ENCODE measurements around the gene IMPDH1. TPM values are rescaled to one million over a fixed set of nuclear protein-coding genes. Genes with fewer than 3 reads are reported as not detected.

Gene IMPDH1
- total and polyA plus RNA-seq, 2 donors (not counting 3 experiments of a cell fraction or from before 2014, with no cell fraction given): 78.8 to 97.9 TPM

DNA sequence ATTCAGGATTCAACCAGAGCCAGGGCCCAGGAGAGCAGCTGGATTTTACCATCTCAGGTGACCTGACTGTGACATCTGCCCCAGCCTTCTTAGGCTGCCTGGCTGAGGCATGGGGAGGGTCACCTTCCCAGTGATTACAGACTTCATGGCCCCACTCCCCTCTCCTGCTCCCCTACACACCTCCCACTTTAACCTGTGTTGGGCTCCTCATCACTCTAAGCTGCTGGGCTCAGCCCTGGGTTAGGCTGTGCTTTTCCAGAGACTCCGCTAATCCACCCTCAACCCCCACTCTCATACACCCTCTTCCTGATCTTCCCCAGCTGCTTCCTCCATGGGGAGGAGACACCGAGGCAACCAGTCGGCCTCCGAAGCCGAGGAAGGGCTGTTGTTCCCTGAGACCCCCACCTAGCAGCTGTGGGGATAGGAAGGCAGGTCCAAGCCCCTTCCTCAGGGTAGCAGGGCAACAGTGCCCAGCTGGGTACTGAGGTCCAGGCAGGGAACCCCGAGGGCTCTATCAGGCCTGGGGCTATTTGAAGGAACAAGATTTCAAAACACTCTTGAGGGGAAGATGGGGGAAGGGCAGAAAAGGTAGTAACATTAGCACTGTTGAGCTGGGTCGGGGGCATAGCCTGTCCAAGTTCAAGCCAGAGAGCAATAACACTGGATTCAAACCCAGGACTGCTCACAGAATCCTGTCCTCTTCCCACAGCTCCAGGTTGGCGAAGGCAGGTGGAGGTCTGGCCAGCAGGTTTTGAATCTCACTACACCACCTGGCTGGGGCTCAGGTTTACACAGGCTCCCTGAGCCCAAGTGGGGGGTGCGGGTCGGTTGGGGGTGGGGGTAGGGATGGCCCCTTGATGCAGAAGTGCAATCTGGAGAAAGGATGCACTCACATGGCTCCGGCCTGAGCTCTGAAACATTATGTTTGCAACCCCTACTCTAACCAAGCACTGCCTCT lies 1.8 kb downstream of the IMPDH1 start:
- TF ChIP-seq, protein P1, sequence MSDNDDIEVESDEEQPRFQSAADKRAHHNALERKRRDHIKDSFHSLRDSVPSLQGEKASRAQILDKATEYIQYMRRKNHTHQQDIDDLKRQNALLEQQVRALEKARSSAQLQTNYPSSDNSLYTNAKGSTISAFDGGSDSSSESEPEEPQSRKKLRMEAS (IDR thresholded peaks at IDR 0.05; ENCODE audit: insufficient read depth, insufficient read length): no peak
- TF ChIP-seq POLR2AphosphoS5 (IDR thresholded peaks at IDR 0.05; ENCODE audit: insufficient read depth, low read depth, low read length): no peak
- no peak for TF ChIP-seq EZH2 (IDR thresholded peaks at IDR 0.05; ENCODE audit: borderline replicate concordance, low read depth, low read length, severe bottlenecking)
- TF ChIP-seq JUN (IDR thresholded peaks at IDR 0.05; ENCODE audit: borderline replicate concordance, insufficient read depth, insufficient read length, low read depth): no peak
- TF ChIP-seq, protein P2, sequence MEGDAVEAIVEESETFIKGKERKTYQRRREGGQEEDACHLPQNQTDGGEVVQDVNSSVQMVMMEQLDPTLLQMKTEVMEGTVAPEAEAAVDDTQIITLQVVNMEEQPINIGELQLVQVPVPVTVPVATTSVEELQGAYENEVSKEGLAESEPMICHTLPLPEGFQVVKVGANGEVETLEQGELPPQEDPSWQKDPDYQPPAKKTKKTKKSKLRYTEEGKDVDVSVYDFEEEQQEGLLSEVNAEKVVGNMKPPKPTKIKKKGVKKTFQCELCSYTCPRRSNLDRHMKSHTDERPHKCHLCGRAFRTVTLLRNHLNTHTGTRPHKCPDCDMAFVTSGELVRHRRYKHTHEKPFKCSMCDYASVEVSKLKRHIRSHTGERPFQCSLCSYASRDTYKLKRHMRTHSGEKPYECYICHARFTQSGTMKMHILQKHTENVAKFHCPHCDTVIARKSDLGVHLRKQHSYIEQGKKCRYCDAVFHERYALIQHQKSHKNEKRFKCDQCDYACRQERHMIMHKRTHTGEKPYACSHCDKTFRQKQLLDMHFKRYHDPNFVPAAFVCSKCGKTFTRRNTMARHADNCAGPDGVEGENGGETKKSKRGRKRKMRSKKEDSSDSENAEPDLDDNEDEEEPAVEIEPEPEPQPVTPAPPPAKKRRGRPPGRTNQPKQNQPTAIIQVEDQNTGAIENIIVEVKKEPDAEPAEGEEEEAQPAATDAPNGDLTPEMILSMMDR (IDR thresholded peaks at IDR 0.05; ENCODE audit: extremely low read depth in 1 of 2, insufficient read depth in 1 of 2, low read depth in 1 of 2, low read length in 2 of 2): no peak
- no peak for TF ChIP-seq POLR2A (IDR thresholded peaks at IDR 0.05; ENCODE audit: low read depth, low read length)
- no peak for TF ChIP-seq GATA2 (IDR thresholded peaks at IDR 0.05; ENCODE audit: insufficient read depth, insufficient read length, low read depth, low read length)
- no peak for TF ChIP-seq MYC (IDR thresholded peaks at IDR 0.05; ENCODE audit: low read depth, low read length)
- no peak for TF ChIP-seq FOS (IDR thresholded peaks at IDR 0.05; ENCODE audit: borderline replicate concordance, insufficient read depth, low read length)
- ChIA-PET CTCF (interaction anchor here (0.7 to 17.5 kb wide), 9 partner anchors 9 to 60 kb away, joined by 3 to 209 read pairs (median 6); no protein-coding TSS in a partner anchor), POLR2A (no interaction called here)
- H3K9ac ChIP-seq (replicated peaks; ENCODE audit: extremely low read depth, insufficient read depth, low read length): no peak overlapping the region
- DNase-seq (ENCODE audit: low read depth, low spot score) (peak; percentile 33), FAIRE-seq (no peak)
- no peaks in the 10 kb centered on the region for H3K9me1 ChIP-seq (replicated peaks; ENCODE audit: control insufficient read depth, extremely low read depth, insufficient read depth, low read length)
- dilution Hi-C loops (cut with MboI; ENCODE audit: extremely low pct_ligation_motif_present, low sequenced_read_pairs) (no loop called here), intact Hi-C loops (cut with micrococcal nuclease) (no loop called here)
- no peak overlapping the region for H3K27ac ChIP-seq (ENCODE audit: insufficient read depth, low read depth, low read length)
- no peak overlapping the region for H2AFZ ChIP-seq (ENCODE audit: low read depth, low read length)
- peaks cover 28% of the 10 kb centered on the region for H3K4me1 ChIP-seq (ENCODE audit: control insufficient read depth, extremely low read depth, insufficient read depth, low read length)
- H3K36me3 ChIP-seq (ENCODE audit: control insufficient read depth in 2 of 2, extremely low read depth in 1 of 2, insufficient read depth in 2 of 2, low read length in 2 of 2): no peaks in the 10 kb centered on the region
- H3K9me3 ChIP-seq (replicated peaks; ENCODE audit: control insufficient read depth, insufficient read depth, low read length): no peaks in the 10 kb centered on the region
- no peak overlapping the region for H3K4me3 ChIP-seq (replicated peaks in 1 of 3; ENCODE audit: insufficient read depth in 1 of 3, low read depth in 1 of 3, low read length in 3 of 3)
- peaks cover 23% of the 10 kb centered on the region for H3K79me2 ChIP-seq (ENCODE audit: control insufficient read depth, insufficient read depth, low read length)
- H3K4me2 ChIP-seq (ENCODE audit: insufficient read depth, low read length): no peak overlapping the region
- no peaks in the 10 kb centered on the region for H4K20me1 ChIP-seq (replicated peaks; ENCODE audit: control insufficient read depth, extremely low read depth, insufficient read depth, low read length)
- BruUV-seq (replicated peaks): no TSS peak
- no peaks in the 10 kb centered on the region for H3K27me3 ChIP-seq (ENCODE audit: control insufficient read depth in 2 of 2, insufficient read depth in 2 of 2, low read length in 2 of 2)
